ENCODE results near the gene SORCS2. TPM values are rescaled to one million over a fixed set of nuclear protein-coding genes. Genes with fewer than 3 reads are reported as not detected.

Gene SORCS2
- polyA plus RNA-seq, 1 of the 3 experiments (the other 2 are of a cell fraction): 1.6 TPM

DNA sequence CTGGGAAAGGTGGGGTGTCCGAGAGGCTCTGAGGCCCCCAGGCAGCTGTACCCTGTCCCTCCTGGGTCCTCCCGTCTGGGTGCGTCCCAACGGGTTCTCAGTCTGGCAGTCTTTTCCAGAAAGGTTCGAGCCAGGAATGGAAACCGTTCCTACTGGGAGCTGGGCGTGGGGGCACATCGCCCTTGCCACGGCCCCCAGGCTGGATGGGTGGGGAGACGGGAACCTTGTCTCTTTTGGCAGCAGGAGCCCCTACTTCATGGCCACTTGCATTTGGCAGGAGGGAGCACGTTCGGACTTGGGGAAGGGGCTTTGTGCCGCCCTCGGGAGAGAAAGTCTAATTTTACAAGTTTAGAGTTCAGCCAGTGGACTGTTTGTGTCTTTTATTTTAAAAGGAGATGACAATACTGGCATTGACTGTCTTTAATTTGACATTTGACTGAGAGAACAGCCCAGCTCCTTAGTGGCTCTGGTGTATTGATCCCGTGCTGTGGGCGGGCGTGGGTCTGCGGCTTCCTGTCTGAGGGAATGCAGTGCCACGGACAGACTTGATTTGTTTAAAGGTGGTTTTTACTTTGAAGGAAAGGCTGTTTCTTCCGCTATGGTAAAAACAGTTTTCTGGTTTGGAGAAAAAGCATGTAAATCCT, 95.1 kb downstream of the SORCS2 start:
- Histone ChIP-seq H3K9me2 (no peaks in the 10 kb centered on the region), H3K9me3 (no peaks in the 10 kb centered on the region), H3K4me2 (no peak overlapping the region), H3F3A (replicated peaks; ENCODE audit: insufficient read depth) (no peaks in the 10 kb centered on the region), H3K27me3 (ENCODE audit: insufficient read depth) (no peaks in the 10 kb centered on the region), H4K20me1 (ENCODE audit: insufficient read depth) (no peaks in the 10 kb centered on the region), H3K9ac (no peak overlapping the region), H3K79me2 (ENCODE audit: insufficient read depth) (no peaks in the 10 kb centered on the region), H3K36me3 (replicated peaks in 1 of 2; ENCODE audit: control insufficient read depth in 1 of 2, insufficient read depth in 2 of 2, low read length in 1 of 2) (no peaks in the 10 kb centered on the region), H2AFZ (ENCODE audit: low read depth) (no peak overlapping the region), H3K4me1 (ENCODE audit: control insufficient read depth in 1 of 2, insufficient read depth in 2 of 2, low read depth in 1 of 2, low read length in 1 of 2) (peaks cover 0 to 4% of the 10 kb centered on the region in 2 experiments; a peak in 1 of 4 replicates), H3K27ac (ENCODE audit: low read depth in 2 of 2, low read length in 1 of 2) (no peak overlapping the region), H3K4me3 (ENCODE audit: low read depth in 2 of 2, low read length in 1 of 2) (no peak overlapping the region)
- no peak for TF ChIP-seq GATA2 (CRISPR knock-in tag; IDR thresholded peaks at IDR 0.05)
- TF ChIP-seq, protein P1, sequence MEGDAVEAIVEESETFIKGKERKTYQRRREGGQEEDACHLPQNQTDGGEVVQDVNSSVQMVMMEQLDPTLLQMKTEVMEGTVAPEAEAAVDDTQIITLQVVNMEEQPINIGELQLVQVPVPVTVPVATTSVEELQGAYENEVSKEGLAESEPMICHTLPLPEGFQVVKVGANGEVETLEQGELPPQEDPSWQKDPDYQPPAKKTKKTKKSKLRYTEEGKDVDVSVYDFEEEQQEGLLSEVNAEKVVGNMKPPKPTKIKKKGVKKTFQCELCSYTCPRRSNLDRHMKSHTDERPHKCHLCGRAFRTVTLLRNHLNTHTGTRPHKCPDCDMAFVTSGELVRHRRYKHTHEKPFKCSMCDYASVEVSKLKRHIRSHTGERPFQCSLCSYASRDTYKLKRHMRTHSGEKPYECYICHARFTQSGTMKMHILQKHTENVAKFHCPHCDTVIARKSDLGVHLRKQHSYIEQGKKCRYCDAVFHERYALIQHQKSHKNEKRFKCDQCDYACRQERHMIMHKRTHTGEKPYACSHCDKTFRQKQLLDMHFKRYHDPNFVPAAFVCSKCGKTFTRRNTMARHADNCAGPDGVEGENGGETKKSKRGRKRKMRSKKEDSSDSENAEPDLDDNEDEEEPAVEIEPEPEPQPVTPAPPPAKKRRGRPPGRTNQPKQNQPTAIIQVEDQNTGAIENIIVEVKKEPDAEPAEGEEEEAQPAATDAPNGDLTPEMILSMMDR (IDR thresholded peaks at IDR 0.05): no peak
- no peak for TF ChIP-seq SIN3A (IDR thresholded peaks at IDR 0.05; ENCODE audit: borderline replicate concordance, low read depth, low read length)
- TF ChIP-seq FOXJ3 (CRISPR knock-in tag; IDR thresholded peaks at IDR 0.05): no peak
- TF ChIP-seq CHD2 (IDR thresholded peaks at IDR 0.05; ENCODE audit: low read length, partially characterized antibody): no peak
- TF ChIP-seq RAD21 (IDR thresholded peaks at IDR 0.05; ENCODE audit: low read length): no peak
- no peak for TF ChIP-seq NFIC (IDR thresholded peaks at IDR 0.05; ENCODE audit: borderline replicate concordance)
- TF ChIP-seq MXI1 (IDR thresholded peaks at IDR 0.05; ENCODE audit: low read depth, low read length): no peak
- no peak for TF ChIP-seq RFX5 (IDR thresholded peaks at IDR 0.05; ENCODE audit: low read length)
- no peak for TF ChIP-seq TEAD4 (IDR thresholded peaks at IDR 0.05; ENCODE audit: borderline replicate concordance, insufficient read depth)
- no peak for TF ChIP-seq NRF1 (IDR thresholded peaks at IDR 0.05; ENCODE audit: low read depth, low read length)
- TF ChIP-seq EP300 (IDR thresholded peaks at IDR 0.05; ENCODE audit: borderline replicate concordance in 1 of 2, low read depth in 1 of 2, low read length in 1 of 2): no peak
- no peak for TF ChIP-seq YY1 (IDR thresholded peaks at IDR 0.05; ENCODE audit: low read depth)
- no peak for TF ChIP-seq POLR2AphosphoS5 (IDR thresholded peaks at IDR 0.05; ENCODE audit: low read depth, low read length)
- TF ChIP-seq, protein P2, sequence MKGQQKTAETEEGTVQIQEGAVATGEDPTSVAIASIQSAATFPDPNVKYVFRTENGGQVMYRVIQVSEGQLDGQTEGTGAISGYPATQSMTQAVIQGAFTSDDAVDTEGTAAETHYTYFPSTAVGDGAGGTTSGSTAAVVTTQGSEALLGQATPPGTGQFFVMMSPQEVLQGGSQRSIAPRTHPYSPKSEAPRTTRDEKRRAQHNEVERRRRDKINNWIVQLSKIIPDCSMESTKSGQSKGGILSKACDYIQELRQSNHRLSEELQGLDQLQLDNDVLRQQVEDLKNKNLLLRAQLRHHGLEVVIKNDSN (IDR thresholded peaks at IDR 0.05; ENCODE audit: borderline replicate concordance, low read depth): no peak
- ChIA-PET CTCF (interaction anchor here (1.1 to 7.0 kb wide), 5 partner anchors 8 to 98 kb away, joined by 3 to 49 read pairs (median 4); partner anchors contain the start of gene SORCS2), POLR2A (no interaction called here)
- WGBS (ENCODE audit: low lambda C conversion rate): 77% methylated on average over 15 of the region's 20 CpGs
- no peak for DNase-seq

DNA sequence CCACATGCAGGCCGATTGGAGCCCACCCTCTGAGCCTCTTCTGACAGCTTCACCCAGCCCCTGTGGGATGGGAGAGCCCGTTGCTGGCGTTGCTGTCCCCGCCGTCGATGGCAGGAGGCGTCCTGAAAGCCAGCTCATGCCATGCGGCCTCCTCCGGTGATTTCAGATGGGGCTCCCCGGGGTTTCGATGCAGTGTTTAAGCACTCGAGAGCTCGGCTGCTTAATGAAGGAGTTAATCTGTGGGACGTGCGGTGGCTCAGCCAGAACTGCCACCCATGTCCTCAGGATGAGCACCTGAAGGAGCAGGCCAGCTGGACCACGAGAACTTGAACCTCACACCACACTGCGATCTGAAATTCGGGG, 95.6 kb downstream of the SORCS2 start:
- H3K27me3 ChIP-seq (ENCODE audit: insufficient read depth): no peaks in the 10 kb centered on the region
- 79% methylated on average over 14 of the region's 18 CpGs for WGBS (ENCODE audit: low lambda C conversion rate)

More for the DNA sequence above, 95.6 kb downstream of the SORCS2 start:
- Histone ChIP-seq H3K9me2 (no peaks in the 10 kb centered on the region), H3K4me3 (ENCODE audit: low read depth in 2 of 2, low read length in 1 of 2) (no peak overlapping the region), H4K20me1 (ENCODE audit: insufficient read depth) (no peaks in the 10 kb centered on the region), H3K4me1 (ENCODE audit: control insufficient read depth in 1 of 2, insufficient read depth in 2 of 2, low read depth in 1 of 2, low read length in 1 of 2) (no peaks in the 10 kb centered on the region; a peak in 1 of 4 replicates), H2AFZ (ENCODE audit: low read depth) (no peak overlapping the region), H3F3A (replicated peaks; ENCODE audit: insufficient read depth) (no peaks in the 10 kb centered on the region), H3K9me3 (no peaks in the 10 kb centered on the region), H3K27ac (ENCODE audit: low read depth in 2 of 2, low read length in 1 of 2) (no peak overlapping the region), H3K36me3 (replicated peaks in 1 of 2; ENCODE audit: control insufficient read depth in 1 of 2, insufficient read depth in 2 of 2, low read length in 1 of 2) (no peaks in the 10 kb centered on the region), H3K9ac (no peak overlapping the region), H3K4me2 (no peak overlapping the region), H3K79me2 (ENCODE audit: insufficient read depth) (no peaks in the 10 kb centered on the region)
- no peak for DNase-seq
- TF ChIP-seq, protein P3, sequence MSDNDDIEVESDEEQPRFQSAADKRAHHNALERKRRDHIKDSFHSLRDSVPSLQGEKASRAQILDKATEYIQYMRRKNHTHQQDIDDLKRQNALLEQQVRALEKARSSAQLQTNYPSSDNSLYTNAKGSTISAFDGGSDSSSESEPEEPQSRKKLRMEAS (IDR thresholded peaks at IDR 0.05; ENCODE audit: low read depth): no peak
- ChIA-PET CTCF (interaction anchor here (1.1 to 7.0 kb wide), 5 partner anchors 8 to 98 kb away, joined by 3 to 49 read pairs (median 4); partner anchors contain the start of gene SORCS2), POLR2A (no interaction called here)

All from SK-N-SH (cell line).